Esophagus muscularis mucosa (tissue), 4 donors: ENCODE measurements around the gene CAPN1.

ENCODE experiments used
- EP300 ChIP-seq: sonication (generic); formaldehyde crosslinking; IDR thresholded peaks from one replicate; pipeline ENCODE4 v1.6.1; 2017; ENCODE audit warnings: antibody characterized with exemption
- POLR2A ChIP-seq: fragments of 450-650 bp; IDR thresholded peaks from one replicate; pipeline ENCODE4 v1.6.1; 2017; ENCODE audit warnings: antibody characterized with exemption, moderate library complexity, mild to moderate bottlenecking, low read depth
- TF ChIP-seq, protein P1 (sequence below), 3 experiments: fragments of 200-600 bp in 2 of 3; fragments of 450-650 bp in 1 of 3; sonication (generic) in 2 of 3; IDR thresholded peaks; one replicate each; pipeline ENCODE4 v1.5.1; 2017 to 2019; ENCODE audit warnings: antibody characterized with exemption in 3 of 3, mild to moderate bottlenecking in 2 of 3, moderate library complexity in 1 of 3

DNA sequence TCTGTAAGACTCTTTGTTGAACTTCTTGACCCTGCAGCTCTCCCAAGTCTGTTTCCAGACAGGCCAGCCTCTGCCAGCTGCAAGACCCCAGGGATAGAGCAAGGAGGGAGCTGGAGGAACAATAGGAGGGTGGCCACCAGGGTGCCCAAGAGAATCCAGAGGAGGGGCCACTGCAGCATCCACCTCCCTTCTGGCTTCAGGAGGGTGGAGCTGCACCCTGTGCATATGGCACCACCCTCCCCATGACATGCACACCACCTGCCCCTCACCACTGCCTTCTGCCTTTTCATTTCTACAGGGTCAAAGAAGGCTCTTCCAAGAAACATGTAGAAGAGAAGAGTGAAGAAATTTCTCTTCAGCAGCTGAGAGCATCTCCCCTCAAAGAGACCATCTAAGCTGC lies 60.0 kb downstream of the CAPN1 start:
- TF ChIP-seq POLR2A (no peak), EP300 (no peak)
- TF ChIP-seq, protein P1, sequence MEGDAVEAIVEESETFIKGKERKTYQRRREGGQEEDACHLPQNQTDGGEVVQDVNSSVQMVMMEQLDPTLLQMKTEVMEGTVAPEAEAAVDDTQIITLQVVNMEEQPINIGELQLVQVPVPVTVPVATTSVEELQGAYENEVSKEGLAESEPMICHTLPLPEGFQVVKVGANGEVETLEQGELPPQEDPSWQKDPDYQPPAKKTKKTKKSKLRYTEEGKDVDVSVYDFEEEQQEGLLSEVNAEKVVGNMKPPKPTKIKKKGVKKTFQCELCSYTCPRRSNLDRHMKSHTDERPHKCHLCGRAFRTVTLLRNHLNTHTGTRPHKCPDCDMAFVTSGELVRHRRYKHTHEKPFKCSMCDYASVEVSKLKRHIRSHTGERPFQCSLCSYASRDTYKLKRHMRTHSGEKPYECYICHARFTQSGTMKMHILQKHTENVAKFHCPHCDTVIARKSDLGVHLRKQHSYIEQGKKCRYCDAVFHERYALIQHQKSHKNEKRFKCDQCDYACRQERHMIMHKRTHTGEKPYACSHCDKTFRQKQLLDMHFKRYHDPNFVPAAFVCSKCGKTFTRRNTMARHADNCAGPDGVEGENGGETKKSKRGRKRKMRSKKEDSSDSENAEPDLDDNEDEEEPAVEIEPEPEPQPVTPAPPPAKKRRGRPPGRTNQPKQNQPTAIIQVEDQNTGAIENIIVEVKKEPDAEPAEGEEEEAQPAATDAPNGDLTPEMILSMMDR (IDR thresholded peaks at IDR 0.05): no peak
